H9 (cell line): ENCODE data around the gene YTHDC1. TPM values are rescaled to one million over a fixed set of nuclear protein-coding genes. Genes with fewer than 3 reads are reported as not detected.

ENCODE experiments used
- DNase-seq: peaks from one replicate; pipeline ENCODE4 v3.0.0-alpha.2; 2017
- H2AFZ ChIP-seq: one replicate; pipeline ENCODE4 v1.6.1; 2013; ENCODE audit warnings: mild to moderate bottlenecking, low read length, control low read depth, moderate library complexity
- H2AK5ac ChIP-seq: 2 replicates; pipeline ENCODE4 v1.6.1; 2013; ENCODE audit warnings: low read length, control low read depth, mixed read lengths; ENCODE audit not compliant: insufficient read length
- H2BK120ac ChIP-seq: one replicate; pipeline ENCODE4 v1.6.1; 2013; ENCODE audit warnings: low read depth, mild to moderate bottlenecking, low read length, control low read depth, inconsistent platforms; ENCODE audit not compliant: poor library complexity, severe bottlenecking
- H2BK12ac ChIP-seq: 2 replicates; pipeline ENCODE4 v1.6.1; 2013; ENCODE audit warnings: low read length, control low read depth, mixed read lengths, low read depth; ENCODE audit not compliant: insufficient read length
- H2BK15ac ChIP-seq: 2 replicates; pipeline ENCODE4 v1.6.1; 2013; ENCODE audit warnings: low read depth, low read length, control low read depth
- H2BK20ac ChIP-seq: one replicate; pipeline ENCODE4 v1.6.1; 2013; ENCODE audit warnings: low read depth, mild to moderate bottlenecking, low read length, control low read depth, inconsistent platforms; ENCODE audit not compliant: poor library complexity, severe bottlenecking
- H2BK5ac ChIP-seq: 2 replicates; pipeline ENCODE4 v1.6.1; 2013; ENCODE audit warnings: low read length, control low read depth, mixed read lengths; ENCODE audit not compliant: insufficient read length
- H3K14ac ChIP-seq: 2 replicates; pipeline ENCODE4 v1.6.1; 2013; ENCODE audit warnings: low read length, control low read depth; ENCODE audit not compliant: insufficient read depth
- H3K18ac ChIP-seq: 2 replicates; pipeline ENCODE4 v1.6.1; 2013; ENCODE audit warnings: low read depth, mild to moderate bottlenecking, mixed read lengths, low read length, control low read depth; ENCODE audit not compliant: insufficient read length
- H3K23ac ChIP-seq: 2 replicates; pipeline ENCODE4 v1.6.1; 2013; ENCODE audit warnings: low read length, control low read depth, mixed read lengths, low read depth; ENCODE audit not compliant: insufficient read length
- H3K23me2 ChIP-seq: 2 replicates; pipeline ENCODE4 v1.6.1; 2013; ENCODE audit warnings: low read depth, mild to moderate bottlenecking, mixed read lengths, low read length, control low read depth; ENCODE audit not compliant: insufficient read length, poor library complexity, severe bottlenecking
- H3K27ac ChIP-seq: 2 replicates; pipeline ENCODE4 v1.5.1; 2013; ENCODE audit warnings: low read length, control low read depth, mixed read lengths, low read depth; ENCODE audit not compliant: insufficient read length
- H3K27me3 ChIP-seq: 2 replicates; pipeline ENCODE4 v1.6.1; 2013; ENCODE audit warnings: low read length, control low read depth, inconsistent platforms; ENCODE audit not compliant: insufficient read depth
- H3K4ac ChIP-seq: 2 replicates; pipeline ENCODE4 v1.6.1; 2013; ENCODE audit warnings: low read depth, mild to moderate bottlenecking, control low read depth, inconsistent platforms, low read length, moderate library complexity
- H3K4me1 ChIP-seq: 2 replicates; pipeline ENCODE4 v1.6.1; 2013; ENCODE audit warnings: low read length, control low read depth, inconsistent platforms; ENCODE audit not compliant: insufficient read depth
- H3K4me2 ChIP-seq: 2 replicates; pipeline ENCODE4 v1.6.1; 2013; ENCODE audit warnings: low read length, control low read depth, mixed read lengths; ENCODE audit not compliant: insufficient read length, insufficient read depth
- H3K56ac ChIP-seq: 2 replicates; pipeline ENCODE4 v1.6.1; 2013; ENCODE audit warnings: low read depth, mild to moderate bottlenecking, mixed read lengths, low read length, control low read depth; ENCODE audit not compliant: insufficient read length
- H3K79me1 ChIP-seq: 2 replicates; pipeline ENCODE4 v1.6.1; 2013; ENCODE audit warnings: low read depth, mild to moderate bottlenecking, moderate library complexity, low read length, control low read depth, inconsistent platforms; ENCODE audit not compliant: insufficient read depth, poor library complexity, severe bottlenecking
- H3K79me2 ChIP-seq: 2 replicates; pipeline ENCODE4 v1.6.1; 2013; ENCODE audit warnings: low read length, control low read depth, inconsistent platforms; ENCODE audit not compliant: insufficient read depth
- H3K9ac ChIP-seq: 2 replicates; pipeline ENCODE4 v1.6.1; 2013; ENCODE audit warnings: low read length, control low read depth, mixed read lengths; ENCODE audit not compliant: insufficient read length; ENCODE audit errors: extremely low read depth
- H3K9me3 ChIP-seq: one replicate; pipeline ENCODE4 v1.6.1; 2013; ENCODE audit warnings: low read depth, low read length, inconsistent platforms; ENCODE audit not compliant: control insufficient read depth
- H3T11ph ChIP-seq: one replicate; pipeline ENCODE4 v1.6.1; 2013; ENCODE audit warnings: mild to moderate bottlenecking, low read length, control low read depth, inconsistent platforms
- H4K20me1 ChIP-seq: one replicate; pipeline ENCODE4 v1.6.1; 2013; ENCODE audit not compliant: control insufficient read depth, insufficient read length, insufficient read depth
- H4K5ac ChIP-seq: 2 replicates; pipeline ENCODE4 v1.6.1; 2013; ENCODE audit warnings: low read depth, mild to moderate bottlenecking, mixed read lengths, low read length, control low read depth; ENCODE audit not compliant: insufficient read length
- H4K8ac ChIP-seq: replicated peaks from 2 replicates; pipeline ENCODE4 v1.6.1; 2013; ENCODE audit warnings: low read length, control low read depth, mixed read lengths, low read depth; ENCODE audit not compliant: insufficient read length
- H4K91ac ChIP-seq: 2 replicates; pipeline ENCODE4 v1.6.1; 2013; ENCODE audit warnings: low read depth, mild to moderate bottlenecking, moderate library complexity, mixed read lengths, low read length, control low read depth; ENCODE audit not compliant: insufficient read length
- H3K27ac Mint-ChIP-seq, 3 experiments: 2 replicates in 2 of 3; 3 replicates in 1 of 3; pipeline ENCODE4 v1.8.0; 2020 to 2021; ENCODE audit warnings: mixed read lengths in 3 of 3, mild to moderate bottlenecking in 1 of 3, moderate library complexity in 1 of 3
- H3K27me3 Mint-ChIP-seq: 2 replicates; pipeline ENCODE4 v1.8.0; 2021; ENCODE audit warnings: low read depth, mild to moderate bottlenecking, moderate library complexity, mixed read lengths
- H3K36me3 Mint-ChIP-seq, 3 experiments: 2 replicates in 2 of 3; 3 replicates in 1 of 3; pipeline ENCODE4 v1.8.0; 2020 to 2021; ENCODE audit warnings: low read depth in 3 of 3, mixed read lengths in 3 of 3; ENCODE audit not compliant: insufficient read depth in 1 of 3
- H3K4me1 Mint-ChIP-seq, 2 experiments: 2 replicates each; pipeline ENCODE4 v1.8.0; 2020; ENCODE audit warnings: mixed read lengths in 2 of 2
- H3K4me3 Mint-ChIP-seq, 2 experiments: 2 replicates in 1 of 2; 3 replicates in 1 of 2; pipeline ENCODE4 v1.8.0; 2020 to 2021; ENCODE audit warnings: mild to moderate bottlenecking in 2 of 2, mixed read lengths in 2 of 2, moderate library complexity in 1 of 2
- H3K9me3 Mint-ChIP-seq, 2 experiments: 2 replicates in 1 of 2; 3 replicates in 1 of 2; pipeline ENCODE4 v1.8.0; 2020; ENCODE audit warnings: mild to moderate bottlenecking in 2 of 2, mixed read lengths in 2 of 2, moderate library complexity in 1 of 2
- WGBS: extraction: QIAGEN DNeasy Blood & Tissue Kit; methylation state at CpG from one replicate; pipeline ENCODE4 v1.1.7; 2013; ENCODE audit warnings: missing lambda C conversion rate, low lambda C conversion rate, mixed read lengths; ENCODE audit not compliant: insufficient read length; ENCODE audit errors: extremely low coverage; 5-methylcytosine and 5-hydroxymethylcytosine counted together
- total RNA-seq: library from RNA; stranded (reverse); gene quantifications from 2 replicates; pipeline ENCODE4 v1.2.1, GENCODE V29; 2021
- TF ChIP-seq, protein P1 (sequence below): fragments of 200-600 bp; sonication (generic); conservative IDR thresholded peaks from 3 replicates; pipeline ENCODE4 v1.8.0; 2021; ENCODE audit warnings: antibody characterized with exemption, mild to moderate bottlenecking

YTHDC1 gene
- total RNA-seq, 1 experiment from 2014 or later, result 158 TPM

DNA sequence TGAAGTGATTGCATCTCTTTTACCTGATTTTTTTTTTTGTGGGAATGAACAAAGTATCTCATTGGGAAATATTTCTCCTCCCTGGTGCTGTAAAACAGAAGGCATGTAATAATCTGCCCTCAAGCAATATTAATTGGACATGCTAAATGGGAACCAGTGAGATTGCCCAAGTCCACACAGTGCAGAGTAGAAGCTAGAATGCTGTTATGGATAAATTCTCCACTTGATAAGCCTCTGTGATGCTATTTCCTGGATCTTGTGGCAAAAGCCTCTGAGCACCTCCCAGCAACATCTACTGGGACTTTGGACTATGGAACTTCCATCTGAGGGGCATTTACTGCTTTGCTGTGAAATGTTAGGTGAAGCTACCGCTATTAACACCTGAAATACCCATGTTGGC is 46.9 kb upstream of the YTHDC1 start:
- H4K20me1 ChIP-seq, result no peaks in the 10 kb centered on the region
- no peak overlapping the region for H3K27ac ChIP-seq
- no peak overlapping the region for H2AFZ ChIP-seq
- TF ChIP-seq, protein P1, sequence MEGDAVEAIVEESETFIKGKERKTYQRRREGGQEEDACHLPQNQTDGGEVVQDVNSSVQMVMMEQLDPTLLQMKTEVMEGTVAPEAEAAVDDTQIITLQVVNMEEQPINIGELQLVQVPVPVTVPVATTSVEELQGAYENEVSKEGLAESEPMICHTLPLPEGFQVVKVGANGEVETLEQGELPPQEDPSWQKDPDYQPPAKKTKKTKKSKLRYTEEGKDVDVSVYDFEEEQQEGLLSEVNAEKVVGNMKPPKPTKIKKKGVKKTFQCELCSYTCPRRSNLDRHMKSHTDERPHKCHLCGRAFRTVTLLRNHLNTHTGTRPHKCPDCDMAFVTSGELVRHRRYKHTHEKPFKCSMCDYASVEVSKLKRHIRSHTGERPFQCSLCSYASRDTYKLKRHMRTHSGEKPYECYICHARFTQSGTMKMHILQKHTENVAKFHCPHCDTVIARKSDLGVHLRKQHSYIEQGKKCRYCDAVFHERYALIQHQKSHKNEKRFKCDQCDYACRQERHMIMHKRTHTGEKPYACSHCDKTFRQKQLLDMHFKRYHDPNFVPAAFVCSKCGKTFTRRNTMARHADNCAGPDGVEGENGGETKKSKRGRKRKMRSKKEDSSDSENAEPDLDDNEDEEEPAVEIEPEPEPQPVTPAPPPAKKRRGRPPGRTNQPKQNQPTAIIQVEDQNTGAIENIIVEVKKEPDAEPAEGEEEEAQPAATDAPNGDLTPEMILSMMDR, result no peak
- Mint-ChIP-seq H3K9me3 (no peaks in the 10 kb centered on the region), H3K27me3 (no peaks in the 10 kb centered on the region), H3K4me3 (no peak overlapping the region), H3K36me3 (no peaks in the 10 kb centered on the region; a peak in 2 of 7 replicates), H3K4me1 (peaks cover 2 to 5% of the 10 kb centered on the region in 2 experiments; a peak in 1 of 4 replicates), H3K27ac (no peak overlapping the region)
- H3K79me2 ChIP-seq, result no peaks in the 10 kb centered on the region
- no peak overlapping the region for H3T11ph ChIP-seq
- no peak overlapping the region for H2AK5ac ChIP-seq
- no peaks in the 10 kb centered on the region for H3K79me1 ChIP-seq
- H3K14ac ChIP-seq, result no peak overlapping the region
- no peak for DNase-seq
- no peaks in the 10 kb centered on the region for H3K9me3 ChIP-seq
- no peak overlapping the region for H3K9ac ChIP-seq
- H2BK12ac ChIP-seq, result no peak overlapping the region
- no peak overlapping the region for H2BK120ac ChIP-seq
- no peak overlapping the region for H3K4me2 ChIP-seq
- no peak overlapping the region for H3K56ac ChIP-seq
- no peaks in the 10 kb centered on the region for H3K23me2 ChIP-seq
- no peak overlapping the region for H3K18ac ChIP-seq
- H3K4ac ChIP-seq, result no peak overlapping the region
- H4K91ac ChIP-seq, result no peak overlapping the region
- H2BK15ac ChIP-seq, result no peak overlapping the region
- H2BK5ac ChIP-seq, result no peak overlapping the region
- H3K4me1 ChIP-seq, result peaks cover 4% of the 10 kb centered on the region; the same call in 1 of the 2 replicates
- H4K8ac ChIP-seq, result no peak overlapping the region
- no peak overlapping the region for H3K23ac ChIP-seq
- H4K5ac ChIP-seq, result no peak overlapping the region
- no peaks in the 10 kb centered on the region for H3K27me3 ChIP-seq
- no CpG with 5 or more reads among the region's 1 CpG for whole genome bisulfite sequencing
- H2BK20ac ChIP-seq, result no peak overlapping the region
